Cardiac septum (tissue), 1 donor: ENCODE measurements around the gene CLDN2. TPM values are rescaled to one million over a fixed set of nuclear protein-coding genes. Genes with fewer than 3 reads are reported as not detected.

ENCODE experiments used
- DNase-seq: peaks from one replicate; pipeline ENCODE4 v3.0.0-alpha.2; 2020; ENCODE audit warnings: low spot score
- intact Hi-C: fragments of 100-400 bp; cut with DNase I; formaldehyde crosslinking; loops from one replicate; pipeline ENCODE4 v1.14.0; 2022
- total RNA-seq: library from RNA; stranded (reverse); fragmentation: NEBNext Ultra II Directional; extraction: Animal tissue kit (Norgen Biotek cat#: 25700); gene quantifications from one replicate; pipeline ENCODE4 v1.2.1, GENCODE V29; 2021
- donor health status: DM: no; HTN: no; CAD: no.

CLDN2 gene
- total RNA-seq, 1 donor from 2014 or later, result not detected

- intact Hi-C loops, result no loop called here
Observed at GRCh38 chrX:106912864-106913263, 7.3 kb upstream of the CLDN2 start.

GRCh38 chrX:106917830-106918500 is 2.2 kb upstream of the CLDN2 start:
- intact Hi-C loops, result no loop called here
- no peak for DNase-seq

More at GRCh38 chrX:106912864-106913263, 7.3 kb upstream of the CLDN2 start:
- DNase-seq, result no peak

DNA sequence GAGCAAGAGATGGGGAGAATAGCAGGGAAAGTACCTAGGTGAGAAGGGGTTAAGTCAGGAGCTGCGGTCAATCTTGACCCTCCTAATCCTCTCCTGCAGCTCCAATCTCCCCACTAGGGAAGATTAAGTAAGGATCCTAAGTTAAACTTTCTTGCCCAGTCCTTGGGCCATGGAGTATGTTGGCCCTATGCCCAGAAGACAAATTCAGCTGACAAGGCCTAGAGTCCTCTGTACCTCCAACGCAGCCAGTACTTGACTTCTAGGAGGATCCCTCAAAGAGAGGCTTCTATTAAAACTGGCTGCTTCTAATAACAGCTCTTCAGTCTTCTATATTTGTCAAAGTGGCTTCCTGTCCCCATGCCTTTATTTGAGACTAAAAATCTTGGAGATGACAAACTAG is 1.4 kb downstream of the CLDN2 start:
- intact Hi-C loops, result no loop called here
- DNase-seq, result no peak

DNA sequence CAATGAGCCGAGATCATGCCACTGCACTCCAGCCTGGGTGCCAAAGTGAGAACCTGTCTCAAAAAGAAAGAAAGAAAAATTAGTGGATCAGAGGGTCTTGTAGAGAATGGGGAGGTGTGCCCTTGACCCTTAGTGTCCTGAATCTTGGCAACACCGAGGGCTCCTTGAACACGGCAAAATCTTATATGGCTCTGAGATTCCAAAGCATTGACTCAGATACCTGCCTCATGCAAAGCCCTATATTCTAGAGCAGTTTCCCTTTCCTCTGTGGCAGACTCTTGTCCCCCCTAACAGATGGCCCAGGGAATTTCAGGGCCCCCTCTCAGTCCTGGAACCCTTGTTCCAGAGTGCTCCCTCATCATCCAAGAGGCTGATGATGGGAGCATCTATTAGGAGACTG is 6.8 kb downstream of the CLDN2 start:
- intact Hi-C loops, result no loop called here
- DNase-seq, result no peak

DNA sequence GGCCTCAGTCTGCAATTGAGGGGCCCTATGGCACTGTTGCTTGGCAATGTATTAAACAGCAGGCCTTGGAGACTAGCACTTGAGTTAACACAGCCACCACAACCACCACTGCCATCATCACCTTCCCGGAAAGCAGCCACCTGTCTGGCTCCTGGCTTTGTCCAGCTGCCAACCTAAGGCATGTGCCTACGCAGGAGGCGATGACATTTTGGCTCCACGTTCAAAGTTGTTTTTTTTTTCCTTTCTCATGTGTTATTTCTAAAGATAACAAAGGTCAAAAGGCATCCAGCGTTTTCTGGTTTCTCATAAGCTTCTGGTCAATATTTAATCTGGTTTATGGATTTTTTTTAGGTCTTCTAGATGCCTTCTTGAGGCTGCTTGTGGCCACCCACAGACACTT is 7.5 kb downstream of the CLDN2 start:
- DNase-seq, result no peak
- intact Hi-C loops, result no loop called here

DNA sequence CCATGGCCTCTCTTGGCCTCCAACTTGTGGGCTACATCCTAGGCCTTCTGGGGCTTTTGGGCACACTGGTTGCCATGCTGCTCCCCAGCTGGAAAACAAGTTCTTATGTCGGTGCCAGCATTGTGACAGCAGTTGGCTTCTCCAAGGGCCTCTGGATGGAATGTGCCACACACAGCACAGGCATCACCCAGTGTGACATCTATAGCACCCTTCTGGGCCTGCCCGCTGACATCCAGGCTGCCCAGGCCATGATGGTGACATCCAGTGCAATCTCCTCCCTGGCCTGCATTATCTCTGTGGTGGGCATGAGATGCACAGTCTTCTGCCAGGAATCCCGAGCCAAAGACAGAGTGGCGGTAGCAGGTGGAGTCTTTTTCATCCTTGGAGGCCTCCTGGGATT is 8.0 kb downstream of the CLDN2 start:
- DNase-seq, result no peak
- intact Hi-C loops, result no loop called here

DNA sequence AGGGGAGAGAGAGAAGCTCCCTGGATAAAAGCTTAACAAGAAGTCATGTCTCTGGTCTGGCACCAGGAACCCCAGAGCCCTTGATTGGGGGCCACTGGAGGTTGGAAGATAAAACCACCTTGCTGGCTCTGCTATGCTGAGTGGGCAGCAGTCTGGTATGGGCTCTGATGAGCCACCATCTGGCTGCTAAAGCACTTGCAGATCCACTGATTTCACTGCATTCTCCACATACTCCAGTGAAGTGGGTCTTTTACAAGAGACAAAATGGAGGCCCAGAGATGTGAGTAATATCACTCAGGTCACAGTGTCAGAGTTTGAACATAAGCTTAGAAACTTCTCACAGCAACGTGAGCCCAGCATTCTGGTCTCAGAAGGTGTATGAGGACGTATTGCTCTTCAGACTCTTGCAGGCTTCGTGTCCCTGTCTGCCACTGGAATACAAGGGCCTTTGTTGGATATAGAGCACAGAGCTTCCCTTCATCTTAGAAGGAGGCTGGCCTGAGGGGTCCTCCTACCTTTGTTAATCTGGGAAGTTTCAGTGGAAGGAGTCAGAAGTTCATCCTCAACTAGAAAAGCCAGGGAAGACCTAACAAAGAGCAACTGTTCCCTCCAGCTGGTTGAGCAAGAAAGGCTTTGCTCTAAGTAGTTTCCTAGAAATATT is 11.8 kb downstream of the CLDN2 start:
- intact Hi-C loops, result no loop called here
- no peak for DNase-seq

DNA sequence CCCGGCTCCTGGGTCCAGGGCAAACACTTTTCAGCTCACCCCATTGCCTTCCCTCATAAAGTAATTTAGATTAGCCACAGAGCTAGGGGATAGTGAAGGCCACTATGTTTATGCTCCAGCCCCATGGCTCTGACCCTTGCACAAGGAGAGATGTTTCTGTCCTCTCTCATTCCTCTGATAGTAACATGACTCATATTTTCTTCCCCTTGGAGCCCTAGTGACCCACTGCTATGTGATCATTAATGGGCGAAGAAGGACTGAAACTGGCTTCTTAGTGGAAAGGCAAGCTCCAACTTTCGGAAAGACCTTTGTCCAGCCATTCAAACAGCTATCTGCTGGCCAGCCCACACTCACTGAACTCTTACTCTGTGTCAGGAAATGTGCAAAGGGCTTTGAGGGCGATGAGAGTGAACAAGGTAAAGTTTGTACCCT is 12.3 kb downstream of the CLDN2 start:
- intact Hi-C loops, result no loop called here

GRCh38 chrX:106932960-106933537 is 12.8 kb downstream of the CLDN2 start:
- intact Hi-C loops, result no loop called here
- DNase-seq, result no peak

More for the DNA sequence above, 12.3 kb downstream of the CLDN2 start:
- no peak for DNase-seq

DNA sequence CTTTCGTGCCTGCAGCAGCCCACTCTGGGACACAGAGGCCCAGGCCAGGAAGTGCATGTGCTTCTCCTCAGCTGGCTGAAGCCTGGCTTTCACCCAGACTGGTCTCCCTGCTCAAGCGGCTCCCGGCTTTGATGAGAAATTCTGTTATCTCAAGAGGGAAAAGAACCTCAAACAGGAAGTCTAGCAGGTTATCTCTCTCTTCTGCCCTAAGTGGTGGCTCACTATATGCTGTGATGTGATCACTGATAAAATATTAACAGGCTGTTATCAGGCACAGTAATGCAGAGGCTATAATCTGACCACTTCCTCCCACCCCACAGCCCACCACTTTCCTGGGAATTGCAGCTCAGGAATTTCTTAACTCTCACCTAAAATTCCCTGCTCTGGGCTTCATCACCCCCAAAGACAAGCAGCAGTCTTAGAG is 13.3 kb downstream of the CLDN2 start:
- intact Hi-C loops, result no loop called here
- DNase-seq, result no peak

GRCh38 chrX:106935175-106935574 is 15.0 kb downstream of the CLDN2 start:
- DNase-seq, result no peak
- intact Hi-C loops, result no loop called here

GRCh38 chrX:106936246-106936645 is 16.0 kb downstream of the CLDN2 start:
- intact Hi-C loops, result no loop called here
- DNase-seq, result no peak

DNA sequence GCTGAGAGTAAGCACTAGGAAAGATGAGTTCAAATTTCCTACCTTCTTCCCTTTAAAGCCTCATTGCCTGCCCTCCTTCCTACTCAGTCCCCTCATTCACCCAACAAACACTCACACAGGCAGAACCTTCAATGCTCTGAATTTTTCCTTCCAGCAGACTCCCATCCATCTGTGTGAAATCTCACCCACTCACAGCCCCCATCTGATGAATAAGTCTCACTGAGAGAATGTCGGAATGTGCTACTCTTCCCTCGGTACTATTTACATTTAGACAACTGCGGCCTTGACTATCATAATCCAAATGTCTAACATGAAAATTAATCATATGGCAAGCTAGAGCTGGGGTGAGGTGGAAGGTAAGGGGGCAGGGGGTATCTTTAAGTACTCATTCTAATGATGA is 19.4 kb downstream of the CLDN2 start:
- intact Hi-C loops, result no loop called here
- DNase-seq, result no peak

DNA sequence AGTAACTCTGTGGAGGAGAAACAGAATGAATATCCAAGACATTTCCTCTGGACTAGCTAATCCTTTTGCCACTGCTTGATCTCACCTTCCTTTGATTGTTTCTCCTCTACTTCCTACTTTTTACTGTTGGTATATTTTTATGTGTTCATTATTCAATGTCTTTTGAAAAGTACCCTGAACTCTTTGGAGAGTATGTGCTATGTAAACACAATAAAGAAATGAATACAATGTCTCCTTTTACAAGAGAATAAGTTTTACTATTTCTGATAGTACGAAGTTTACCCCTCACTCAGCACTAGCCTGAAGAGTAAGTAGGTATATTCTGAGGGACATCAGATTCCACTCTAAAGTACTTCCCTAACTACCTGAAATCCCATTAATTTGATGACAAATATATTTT is 19.9 kb downstream of the CLDN2 start:
- intact Hi-C loops, result no loop called here
- DNase-seq, result no peak

GRCh38 chrX:106946464-106946863 is 26.3 kb downstream of the CLDN2 start:
- intact Hi-C loops, result no loop called here
- no peak for DNase-seq

GRCh38 chrX:106948641-106949040 is 28.4 kb downstream of the CLDN2 start:
- DNase-seq, result no peak
- intact Hi-C loops, result no loop called here

DNA sequence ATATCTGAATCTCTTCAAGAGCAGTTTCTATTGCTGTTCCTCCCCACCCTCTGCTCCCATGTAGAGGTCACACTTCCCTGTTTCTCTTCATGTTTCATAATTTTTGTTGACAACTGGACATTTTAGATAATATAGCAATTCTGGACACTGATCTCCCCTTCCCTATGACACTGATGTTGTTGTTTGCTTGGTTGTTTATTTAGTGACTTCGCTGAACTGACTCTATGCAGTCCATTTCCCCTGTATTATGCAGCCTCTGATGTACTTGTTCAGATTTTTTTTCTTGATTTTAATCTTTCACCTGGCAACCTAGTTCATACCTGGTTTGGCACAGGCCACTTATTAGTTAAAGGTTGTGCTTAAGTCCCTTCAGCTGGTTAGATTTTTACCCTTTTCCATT is 29.2 kb downstream of the CLDN2 start:
- intact Hi-C loops, result no loop called here
- DNase-seq, result no peak

DNA sequence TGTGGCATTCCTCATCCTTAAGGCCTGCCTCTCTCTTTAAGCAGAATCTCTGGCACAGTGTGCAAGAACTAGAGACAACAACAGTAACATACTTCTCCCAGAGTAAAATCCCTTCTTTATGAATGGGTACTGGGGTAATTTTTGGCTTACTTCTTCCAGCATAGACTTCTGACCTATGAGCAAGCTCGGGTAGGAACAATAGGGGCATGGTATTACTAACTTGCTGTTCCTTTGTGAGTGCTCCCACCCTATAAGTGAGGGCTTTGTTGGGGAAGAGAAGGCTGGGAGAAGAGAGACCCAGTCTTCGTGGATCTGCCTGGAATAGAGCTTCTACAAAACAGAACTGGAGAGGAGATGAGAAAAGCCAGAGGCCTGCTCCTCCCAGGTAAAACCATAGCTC is 30.2 kb downstream of the CLDN2 start:
- DNase-seq, result no peak
- intact Hi-C loops, result loop anchor here (5.0 kb wide), 1 partner anchor 53 kb away; no protein-coding TSS in a partner anchor

GRCh38 chrX:106951230-106951629 is 31.0 kb downstream of the CLDN2 start:
- intact Hi-C loops, result loop anchor here (5.0 kb wide), 1 partner anchor 54 kb away; no protein-coding TSS in a partner anchor
- no peak for DNase-seq

GRCh38 chrX:106952089-106952488 is 31.9 kb downstream of the CLDN2 start:
- intact Hi-C loops, result loop anchor here (5.0 kb wide), 1 partner anchor 55 kb away; no protein-coding TSS in a partner anchor

DNA sequence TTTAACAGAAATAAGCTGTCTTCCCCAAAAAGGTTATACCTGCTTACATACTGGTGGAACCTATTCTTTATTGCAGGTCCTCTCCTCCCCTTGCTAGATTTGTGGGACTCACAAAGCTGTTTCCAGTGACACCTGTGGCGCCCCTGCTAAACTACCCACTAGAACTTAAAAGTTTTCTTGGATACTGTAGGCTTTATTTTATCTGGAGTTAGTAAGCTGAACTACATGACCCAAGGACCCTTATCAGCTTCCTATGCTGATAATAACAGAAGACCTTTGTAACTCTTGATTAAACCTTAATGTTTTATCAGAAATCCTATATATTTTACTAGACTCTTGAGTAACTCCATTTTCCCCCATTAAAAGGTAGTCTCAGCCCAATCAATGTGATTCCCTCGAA is 32.3 kb downstream of the CLDN2 start:
- intact Hi-C loops, result loop anchor here (5.0 kb wide), 1 partner anchor 55 kb away; no protein-coding TSS in a partner anchor
- no peak for DNase-seq

More at GRCh38 chrX:106952089-106952488, 31.9 kb downstream of the CLDN2 start:
- no peak for DNase-seq
